ENCODE measurements around the gene CSH2.
"Not testable (repeated sequence)": the region's sequence is repeated elsewhere in the genome, so short reads cannot be mapped to it uniquely, and the experiment has no call there.

- not testable (repeated sequence) for TF ChIP-seq CTCF, POLR2A (IDR thresholded peaks at IDR 0.05)
Measured at GRCh38 chr17:63909586-63909985, 36.1 kb upstream of the CSH2 start.
